CD4-positive, alpha-beta T cell treated with Interleukin-6 at 100 ng/mL for 8 hours (primary cell): ENCODE results near the gene FLNC.
A peak's percentile ranks its signal among the peaks of the same experiment; 100 is the strongest.

ENCODE experiments used
- DNase-seq: peaks from one replicate; pipeline ENCODE4 v3.0.0-alpha.2; 2020; ENCODE audit warnings: mixed read lengths, low spot score

The FLNC gene

GRCh38 chr7:128833148-128833945 lies 3.1 kb downstream of the FLNC start:
- no peak for DNase-seq

DNA sequence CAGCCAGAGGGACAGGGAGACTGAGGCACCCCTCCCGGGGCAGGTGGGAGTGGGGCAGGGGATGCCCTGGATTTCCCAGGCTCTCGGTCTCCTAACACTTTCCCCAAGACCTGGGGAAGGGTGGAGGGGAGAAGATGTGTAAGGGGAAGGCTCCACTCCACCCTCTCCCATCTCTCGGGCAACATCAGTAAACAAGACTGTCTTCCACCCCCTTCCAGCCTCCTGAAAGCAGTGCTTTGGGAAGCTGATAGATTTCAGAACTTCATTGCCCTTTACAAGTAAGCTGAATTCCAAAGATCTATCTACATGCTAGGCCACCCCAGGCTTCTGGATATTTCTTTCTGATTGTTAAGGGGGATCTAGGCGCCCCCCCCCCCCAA lies 3.7 kb downstream of the FLNC start:
- DNase-seq: no peak

GRCh38 chr7:128835231-128835751 lies 5.1 kb downstream of the FLNC start:
- DNase-seq: no peak

DNA sequence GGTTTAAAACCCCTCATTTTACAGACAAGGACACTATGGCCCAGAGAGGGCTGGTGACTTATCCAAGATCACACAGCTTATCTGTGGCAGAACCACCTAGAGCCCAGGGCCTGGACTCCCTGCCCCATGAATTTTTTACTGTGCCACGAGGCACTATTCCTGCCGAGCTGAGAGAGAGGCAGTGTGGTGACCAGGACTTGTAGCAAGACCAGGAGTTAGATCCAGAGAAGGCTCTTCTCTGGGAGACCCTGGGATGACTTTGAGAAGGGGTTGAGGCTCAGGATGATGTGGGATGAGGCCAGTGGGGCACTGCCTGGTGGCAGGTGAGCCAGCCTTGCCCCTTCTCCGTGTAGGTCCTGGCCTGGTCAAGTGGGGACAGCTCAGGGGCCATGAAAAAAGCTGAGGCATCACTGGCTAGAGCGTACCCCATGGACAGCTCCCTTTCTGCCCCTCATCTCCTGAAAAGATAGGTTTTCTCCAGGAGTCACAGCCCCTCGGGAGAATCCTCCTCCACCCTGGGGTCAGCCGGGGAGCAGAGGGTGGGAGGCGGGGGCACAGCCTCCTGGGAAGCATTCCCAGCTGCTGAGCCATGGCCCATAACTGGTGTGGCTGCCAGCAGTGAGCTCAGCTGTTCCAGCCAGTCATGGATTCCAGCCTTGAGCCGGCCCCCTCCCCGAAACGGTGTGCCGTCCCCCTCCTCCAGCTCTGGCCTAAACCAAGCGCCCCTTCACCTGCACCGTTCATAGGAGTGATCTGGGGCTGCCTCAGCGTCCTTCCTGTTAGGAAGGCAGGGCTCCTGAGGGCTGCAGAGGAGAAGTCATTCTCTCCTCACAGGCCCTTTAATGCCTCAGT lies 5.8 kb downstream of the FLNC start:
- no peak for DNase-seq

- DNase-seq: no peak
These were observed 6.6 kb downstream of the FLNC start for GRCh38 chr7:128836729-128837348.

DNA sequence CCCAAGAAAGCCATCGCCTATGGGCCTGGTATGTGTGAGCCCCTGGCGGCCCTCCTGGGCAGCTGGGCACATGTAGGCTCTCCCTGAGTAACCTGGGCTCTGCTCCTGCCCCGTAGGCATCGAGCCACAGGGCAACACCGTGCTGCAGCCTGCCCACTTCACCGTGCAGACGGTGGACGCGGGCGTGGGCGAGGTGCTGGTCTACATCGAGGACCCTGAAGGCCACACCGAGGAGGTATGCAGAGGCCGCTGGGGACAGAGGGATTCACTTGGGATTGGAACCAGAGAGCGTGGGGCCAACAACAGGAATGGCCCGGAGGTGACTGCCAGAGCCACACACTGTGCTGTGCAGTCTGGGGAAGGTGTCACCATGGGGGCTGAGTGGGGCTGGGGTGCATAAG lies 7.3 kb downstream of the FLNC start:
- no peak for DNase-seq

DNA sequence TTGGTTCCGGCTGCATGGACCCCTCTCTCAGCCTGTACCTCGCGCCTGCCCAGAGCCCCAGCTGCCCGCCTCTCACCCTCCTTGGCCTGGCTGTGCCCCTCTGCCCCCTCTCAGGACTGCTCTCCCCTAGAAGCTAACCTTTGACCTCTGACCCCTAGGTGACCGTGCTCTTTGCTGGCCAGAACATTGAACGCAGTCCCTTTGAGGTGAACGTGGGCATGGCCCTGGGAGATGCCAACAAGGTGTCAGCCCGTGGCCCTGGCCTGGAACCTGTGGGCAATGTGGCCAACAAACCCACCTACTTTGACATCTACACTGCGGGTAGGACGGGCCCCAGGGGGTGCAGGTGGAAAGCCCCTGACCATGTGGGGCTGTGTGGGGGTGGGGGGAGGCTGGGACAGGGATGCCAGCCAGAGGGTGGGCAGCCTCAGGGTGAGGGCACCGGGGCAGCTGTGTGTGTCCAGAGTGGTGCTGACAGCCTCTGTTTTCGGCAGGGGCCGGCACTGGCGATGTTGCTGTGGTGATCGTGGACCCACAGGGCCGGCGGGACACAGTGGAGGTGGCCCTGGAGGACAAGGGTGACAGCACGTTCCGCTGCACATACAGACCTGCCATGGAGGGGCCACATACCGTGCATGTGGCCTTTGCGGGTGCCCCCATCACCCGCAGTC lies 8.0 kb downstream of the FLNC start:
- DNase-seq: no peak

GRCh38 chr7:128838981-128839731 lies 8.9 kb downstream of the FLNC start:
- no peak for DNase-seq

- no peak for DNase-seq
These were observed 9.6 kb downstream of the FLNC start for GRCh38 chr7:128839751-128840177.

DNA sequence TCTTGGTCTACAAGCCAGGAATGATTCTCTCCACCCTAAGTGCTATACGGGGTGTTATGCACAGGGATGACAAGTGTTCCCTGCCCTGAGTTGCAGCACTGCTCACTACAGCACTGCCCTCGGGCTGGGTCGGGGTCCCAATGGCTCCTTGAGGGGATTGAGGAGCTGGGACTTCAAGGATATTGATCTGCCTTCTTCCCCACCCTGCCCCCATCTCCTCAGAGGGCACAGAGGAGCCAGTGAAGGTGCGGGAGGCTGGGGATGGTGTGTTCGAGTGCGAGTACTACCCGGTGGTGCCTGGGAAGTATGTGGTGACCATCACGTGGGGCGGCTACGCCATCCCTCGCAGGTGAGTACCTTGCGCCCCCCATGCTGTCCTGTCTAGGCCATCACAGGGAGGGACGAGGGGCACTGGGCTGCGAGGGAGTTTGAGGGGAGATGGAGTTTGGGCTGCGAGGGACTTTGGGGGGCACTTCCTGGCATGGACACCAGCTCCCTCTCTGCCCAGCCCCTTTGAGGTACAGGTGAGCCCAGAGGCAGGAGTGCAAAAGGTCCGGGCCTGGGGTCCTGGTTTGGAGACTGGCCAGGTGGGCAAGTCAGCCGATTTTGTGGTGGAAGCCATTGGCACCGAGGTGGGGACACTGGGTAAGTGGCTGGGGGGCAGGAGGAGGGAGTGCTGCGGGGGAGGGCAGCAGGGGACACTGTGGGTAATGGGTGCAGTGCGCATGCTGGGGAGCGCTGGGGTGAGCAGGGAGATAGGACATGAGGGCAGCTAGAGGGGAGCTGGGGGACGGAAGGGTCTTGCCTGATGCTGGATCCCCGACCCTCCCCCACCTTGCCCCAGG lies 10.3 kb downstream of the FLNC start:
- DNase-seq: no peak

GRCh38 chr7:128841171-128841690 lies 11.0 kb downstream of the FLNC start:
- no peak for DNase-seq

DNA sequence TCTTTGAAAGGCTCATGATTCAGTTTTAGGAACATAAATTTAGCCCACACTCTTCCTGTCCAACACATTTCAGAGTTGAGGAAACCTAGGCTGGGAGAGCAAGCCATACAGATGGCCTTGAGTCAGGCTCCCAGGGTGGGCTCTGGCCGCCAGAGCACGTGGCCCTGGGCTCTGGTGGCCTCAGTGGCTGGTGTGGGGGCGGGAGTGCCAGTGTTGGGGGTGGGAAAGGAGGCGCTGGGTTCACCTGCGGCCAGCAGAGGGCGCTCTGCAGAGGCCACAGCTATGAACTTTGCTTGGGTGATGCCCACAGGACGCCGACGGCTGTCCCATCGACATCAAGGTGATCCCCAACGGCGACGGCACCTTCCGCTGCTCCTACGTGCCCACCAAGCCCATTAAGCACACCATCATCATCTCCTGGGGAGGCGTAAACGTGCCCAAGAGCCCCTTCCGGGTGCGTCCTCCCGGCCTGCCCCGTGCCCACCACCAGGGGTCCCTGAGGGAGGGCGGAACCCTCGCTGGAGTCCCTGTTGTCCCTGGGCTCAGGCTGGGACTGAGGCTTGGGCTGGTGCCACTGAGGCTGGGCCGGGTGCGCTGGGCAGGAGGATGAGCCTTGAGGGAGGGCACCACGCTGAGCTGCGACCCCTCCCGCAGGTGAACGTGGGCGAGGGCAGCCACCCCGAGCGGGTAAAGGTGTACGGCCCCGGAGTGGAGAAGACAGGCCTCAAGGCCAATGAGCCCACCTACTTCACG lies 11.9 kb downstream of the FLNC start:
- DNase-seq: peak; percentile 42

- DNase-seq: no peak
These were observed 12.8 kb downstream of the FLNC start for GRCh38 chr7:128842674-128843641.

DNA sequence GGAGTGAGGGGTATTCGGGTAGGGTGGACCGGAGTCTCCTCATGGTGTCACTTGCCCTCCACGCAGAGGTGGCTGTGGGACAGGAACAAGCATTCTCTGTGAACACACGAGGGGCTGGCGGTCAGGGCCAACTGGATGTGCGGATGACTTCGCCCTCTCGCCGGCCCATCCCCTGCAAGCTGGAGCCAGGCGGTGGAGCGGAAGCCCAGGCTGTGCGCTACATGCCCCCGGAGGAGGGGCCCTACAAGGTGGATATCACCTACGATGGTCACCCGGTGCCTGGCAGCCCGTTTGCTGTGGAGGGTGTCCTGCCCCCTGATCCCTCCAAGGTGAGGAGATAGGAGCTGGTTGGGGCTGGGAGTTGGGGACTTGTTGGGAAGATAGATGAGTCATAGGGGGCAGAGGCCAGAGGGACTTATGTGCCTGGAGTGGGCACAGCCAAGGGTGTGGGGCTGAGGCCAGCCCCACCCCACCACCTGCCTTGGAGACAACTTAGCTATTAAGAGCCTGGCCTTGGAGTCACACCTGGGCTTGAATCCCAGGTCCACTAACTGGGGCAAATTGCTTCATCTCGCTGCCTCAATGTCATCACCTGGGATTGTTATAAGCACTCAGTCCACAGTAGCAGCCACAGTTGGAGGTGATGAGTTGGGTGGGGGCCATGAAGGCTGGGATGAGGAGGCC lies 13.9 kb downstream of the FLNC start:
- DNase-seq: no peak

DNA sequence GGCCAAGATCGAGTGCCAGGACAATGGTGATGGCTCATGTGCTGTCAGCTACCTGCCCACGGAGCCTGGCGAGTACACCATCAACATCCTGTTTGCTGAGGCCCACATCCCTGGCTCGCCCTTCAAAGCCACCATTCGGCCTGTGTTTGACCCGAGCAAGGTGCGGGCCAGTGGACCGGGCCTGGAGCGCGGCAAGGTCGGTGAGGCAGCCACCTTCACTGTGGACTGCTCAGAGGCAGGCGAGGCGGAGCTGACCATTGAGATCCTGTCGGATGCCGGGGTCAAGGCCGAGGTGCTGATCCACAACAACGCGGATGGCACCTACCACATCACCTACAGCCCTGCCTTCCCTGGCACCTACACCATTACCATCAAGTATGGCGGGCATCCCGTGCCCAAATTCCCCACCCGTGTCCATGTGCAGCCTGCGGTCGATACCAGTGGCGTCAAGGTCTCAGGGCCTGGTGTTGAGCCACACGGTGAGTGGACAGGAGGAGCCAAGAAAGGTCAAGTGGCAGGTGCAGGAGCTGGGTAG lies 14.6 kb downstream of the FLNC start:
- DNase-seq: no peak

DNA sequence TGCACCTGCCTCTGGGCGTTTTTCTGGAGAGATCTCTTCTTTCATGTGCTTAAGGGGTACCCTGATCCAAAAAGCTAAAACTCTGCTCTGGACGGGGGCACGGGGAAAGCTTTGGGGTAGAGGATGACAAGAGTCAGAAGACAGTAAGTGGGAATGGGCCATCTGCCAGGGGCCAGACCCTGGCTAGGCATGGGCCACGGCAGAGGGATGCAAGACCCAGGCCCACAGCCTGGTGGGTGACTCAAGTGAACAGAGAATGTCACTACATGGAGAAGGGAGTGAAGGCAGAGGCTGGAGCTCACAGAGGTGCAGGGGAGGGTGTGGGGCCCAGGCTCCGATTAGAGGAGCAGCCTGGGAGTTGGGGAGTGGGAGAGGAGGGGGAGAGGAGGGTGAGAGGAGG lies 15.3 kb downstream of the FLNC start:
- no peak for DNase-seq

DNA sequence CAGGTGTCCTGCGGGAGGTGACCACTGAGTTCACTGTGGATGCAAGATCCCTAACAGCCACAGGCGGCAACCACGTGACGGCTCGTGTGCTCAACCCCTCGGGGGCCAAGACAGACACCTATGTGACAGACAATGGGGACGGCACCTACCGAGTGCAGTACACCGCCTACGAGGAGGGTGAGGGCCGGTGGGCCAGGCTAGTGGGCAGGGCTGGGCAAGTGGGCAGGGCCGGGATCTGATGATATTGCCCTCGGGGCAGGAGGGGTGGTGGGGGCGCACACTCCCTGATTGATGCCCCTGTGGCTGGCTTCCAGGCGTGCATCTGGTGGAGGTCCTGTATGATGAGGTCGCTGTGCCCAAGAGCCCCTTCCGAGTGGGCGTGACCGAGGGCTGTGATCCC lies 15.8 kb downstream of the FLNC start:
- no peak for DNase-seq
